Measurements from ENCODE around the gene ITIH4.

The ITIH4 gene

DNA sequence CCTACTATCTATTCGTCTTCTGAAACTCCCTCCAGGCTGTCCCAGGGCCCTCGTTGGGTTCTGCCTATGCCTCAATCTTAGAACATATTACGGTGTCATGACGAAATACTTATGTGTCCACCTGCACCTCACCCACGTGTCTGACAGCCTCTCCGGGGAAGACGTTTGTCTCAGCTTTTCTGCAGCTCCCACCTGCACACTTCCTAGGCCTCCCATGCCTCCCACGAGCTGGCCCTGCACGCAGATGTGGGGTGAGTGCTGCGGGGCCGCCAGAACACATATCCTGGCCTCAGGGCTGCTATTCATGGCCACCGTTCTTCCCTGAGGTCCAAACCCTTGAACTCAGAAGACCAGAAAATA lies 11.5 kb upstream of the ITIH4 start:
- CTCF ChIA-PET = no interaction called here

GRCh38 chr3:52841211-52841980 lies 10.9 kb upstream of the ITIH4 start:
- no peak overlapping the region for H3K27ac ChIP-seq (ENCODE audit: extremely low read depth, low read depth, low read length)
- CTCF ChIA-PET = interaction anchor here (1.3 kb wide), 1 partner anchor 25 kb away, joined by 3 read pairs; no protein-coding TSS in a partner anchor
- TF ChIP-seq ZNF76 (tag by site-specific recombination; IDR thresholded peaks at IDR 0.05; ENCODE audit: borderline replicate concordance, low read depth) = no peak
- TF ChIP-seq ZNF112 (tag by site-specific recombination; IDR thresholded peaks at IDR 0.05) = no peak
- no peak for TF ChIP-seq ZNF558 (tag by site-specific recombination; IDR thresholded peaks at IDR 0.05)
- TF ChIP-seq BCL11A (tag by site-specific recombination; IDR thresholded peaks at IDR 0.05; ENCODE audit: low read depth) = no peak
- TF ChIP-seq, protein P1, sequence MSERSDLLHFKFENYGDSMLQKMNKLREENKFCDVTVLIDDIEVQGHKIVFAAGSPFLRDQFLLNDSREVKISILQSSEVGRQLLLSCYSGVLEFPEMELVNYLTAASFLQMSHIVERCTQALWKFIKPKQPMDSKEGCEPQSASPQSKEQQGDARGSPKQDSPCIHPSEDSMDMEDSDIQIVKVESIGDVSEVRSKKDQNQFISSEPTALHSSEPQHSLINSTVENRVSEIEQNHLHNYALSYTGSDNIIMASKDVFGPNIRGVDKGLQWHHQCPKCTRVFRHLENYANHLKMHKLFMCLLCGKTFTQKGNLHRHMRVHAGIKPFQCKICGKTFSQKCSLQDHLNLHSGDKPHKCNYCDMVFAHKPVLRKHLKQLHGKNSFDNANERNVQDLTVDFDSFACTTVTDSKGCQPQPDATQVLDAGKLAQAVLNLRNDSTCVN (tag by site-specific recombination; optimal IDR thresholded peaks at IDR 0.05) = no peak
- no peak for TF ChIP-seq ZNF629 (tag by site-specific recombination; IDR thresholded peaks at IDR 0.05)
- no peak for TF ChIP-seq ZNF624 (tag by site-specific recombination; IDR thresholded peaks at IDR 0.05)
- TF ChIP-seq ZNF16 (tag by site-specific recombination; IDR thresholded peaks at IDR 0.05; ENCODE audit: low read depth) = no peak
- TF ChIP-seq ZIC2 (tag by site-specific recombination; IDR thresholded peaks at IDR 0.05) = no peak
- TF ChIP-seq ZNF514 (tag by site-specific recombination; IDR thresholded peaks at IDR 0.05) = no peak
- no peak for TF ChIP-seq KLF10 (tag by site-specific recombination; IDR thresholded peaks at IDR 0.05)
- no peak for TF ChIP-seq ZNF302 (tag by site-specific recombination; IDR thresholded peaks at IDR 0.05; ENCODE audit: low read depth)

More for the DNA sequence above, 11.5 kb upstream of the ITIH4 start:
- Histone ChIP-seq H3K4me3 (ENCODE audit: low read depth, low read length) (no peak overlapping the region), H3K9me3 (ENCODE audit: control insufficient read depth, insufficient read depth, low read depth, low read length) (no peaks in the 10 kb centered on the region), H3K36me3 (ENCODE audit: control insufficient read depth in 2 of 2, insufficient read depth in 1 of 2, low read length in 2 of 2) (peaks cover 0 to 40% of the 10 kb centered on the region in 2 experiments; a peak in 1 of 3 replicates), H3K4me1 (ENCODE audit: control insufficient read depth, insufficient read depth, low read length) (no peaks in the 10 kb centered on the region), H3K27ac (ENCODE audit: extremely low read depth, low read depth, low read length) (no peak overlapping the region)
- TF ChIP-seq ZFP69B (tag by site-specific recombination; IDR thresholded peaks at IDR 0.05) (no peak), ZBTB44 (tag by site-specific recombination; IDR thresholded peaks at IDR 0.05) (no peak), EGR2 (tag by site-specific recombination; IDR thresholded peaks at IDR 0.05; ENCODE audit: low read depth) (peak; percentile 50; the same call in 1 of the 2 replicates), ZNF433 (tag by site-specific recombination; IDR thresholded peaks at IDR 0.05; ENCODE audit: low read depth) (no peak), PBX3 (CRISPR knock-in tag; IDR thresholded peaks at IDR 0.05) (no peak), ZFHX2 (tag by site-specific recombination; conservative IDR thresholded peaks at IDR 0.05) (0 out of 2 replicates have a peak, but pooled peaks have one; percentile 11), ZNF37A (tag by site-specific recombination; IDR thresholded peaks at IDR 0.05) (no peak)
- POLR2A ChIA-PET = no interaction called here

More at GRCh38 chr3:52841211-52841980, 10.9 kb upstream of the ITIH4 start:
- Histone ChIP-seq H3K9me3 (ENCODE audit: control insufficient read depth, insufficient read depth, low read depth, low read length) (no peaks in the 10 kb centered on the region), H3K4me3 (ENCODE audit: low read depth, low read length) (no peak overlapping the region), H3K36me3 (ENCODE audit: control insufficient read depth in 2 of 2, insufficient read depth in 1 of 2, low read length in 2 of 2) (peaks cover 0 to 40% of the 10 kb centered on the region in 2 experiments; a peak in 1 of 3 replicates), H3K4me1 (ENCODE audit: control insufficient read depth, insufficient read depth, low read length) (no peaks in the 10 kb centered on the region)
- POLR2A ChIA-PET = no interaction called here

Measured in HEK293 (cell line).